Measurements from ENCODE around the gene NTM. TPM values are rescaled to one million over a fixed set of nuclear protein-coding genes. Genes with fewer than 3 reads are reported as not detected.
A peak's percentile ranks its signal among the peaks of the same experiment; 100 is the strongest.

Gene NTM
- total RNA-seq, 2 experiments from 2014 or later, result not detected

DNA sequence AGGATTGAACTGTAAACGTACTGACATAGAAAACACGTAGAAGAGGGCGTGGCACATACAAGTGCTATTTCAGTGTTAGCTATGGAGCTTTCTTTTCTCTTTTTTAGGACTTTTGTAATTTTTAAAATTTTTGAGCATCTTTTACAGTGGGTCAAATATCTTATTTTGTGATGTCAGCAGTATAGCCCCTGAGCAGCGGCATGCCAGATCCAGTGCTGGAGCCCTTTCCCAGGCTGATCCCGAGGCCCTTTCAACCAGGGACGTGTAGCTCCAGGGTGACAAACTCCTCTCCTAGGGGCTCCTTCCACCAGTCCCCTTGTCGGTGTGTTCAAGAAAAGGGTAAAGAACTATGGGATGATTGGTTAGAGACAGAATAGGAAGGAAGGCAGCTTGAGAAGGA is 777.0 kb downstream of the NTM start:
- intact Hi-C loops (cut with micrococcal nuclease), result no loop called here
- TF ChIP-seq CTCF (IDR thresholded peaks at IDR 0.05), result no peak
- no peaks in the 10 kb centered on the region for H3K9me3 Mint-ChIP-seq
- H3K27ac Mint-ChIP-seq, result no peak overlapping the region
- no peaks in the 10 kb centered on the region for H3K36me3 Mint-ChIP-seq (ENCODE audit: low read depth)
- ATAC-seq, result no peak
- ChIA-PET CTCF (no interaction called here), POLR2A (no interaction called here)
- H3K4me1 Mint-ChIP-seq (ENCODE audit: low read depth), result no peaks in the 10 kb centered on the region
- DNase-seq, result no peak
- H3K4me3 Mint-ChIP-seq, result no peak overlapping the region
- no peaks in the 10 kb centered on the region for H3K27me3 Mint-ChIP-seq

DNA sequence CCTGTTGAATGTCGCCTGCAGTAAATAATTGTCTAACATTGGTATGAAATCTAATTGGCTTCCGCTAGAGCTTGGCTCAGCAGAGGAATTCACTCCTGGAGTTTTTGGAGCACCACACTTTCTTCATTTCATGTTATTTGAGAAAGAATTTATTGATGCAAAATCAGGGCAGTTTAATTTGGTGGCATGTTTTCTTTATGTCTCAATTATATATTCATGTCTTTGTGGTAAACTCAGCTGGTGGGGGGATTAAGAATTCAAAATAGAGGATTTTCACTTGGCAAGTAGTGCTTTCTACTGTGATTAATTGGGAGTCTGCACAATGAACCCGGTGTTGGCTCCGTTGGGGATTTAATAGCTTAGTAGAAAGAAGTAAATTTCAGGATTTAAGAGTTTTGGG is 784.4 kb downstream of the NTM start:
- Mint-ChIP-seq H3K4me3 (no peak overlapping the region), H3K9me3 (no peaks in the 10 kb centered on the region), H3K4me1 (ENCODE audit: low read depth) (no peaks in the 10 kb centered on the region), H3K27ac (no peak overlapping the region), H3K27me3 (peaks cover 4% of the 10 kb centered on the region), H3K36me3 (ENCODE audit: low read depth) (no peaks in the 10 kb centered on the region)
- ChIA-PET POLR2A (no interaction called here), CTCF (no interaction called here)
- DNase-seq (no peak), ATAC-seq (no peak)
- intact Hi-C loops (cut with micrococcal nuclease), result no loop called here
- no peak for TF ChIP-seq CTCF (IDR thresholded peaks at IDR 0.05)

GRCh38 chr11:132158091-132158490 is 787.7 kb downstream of the NTM start:
- DNase-seq (peak; percentile 11), ATAC-seq (no peak)
- Mint-ChIP-seq H3K4me1 (ENCODE audit: low read depth) (no peaks in the 10 kb centered on the region), H3K9me3 (no peaks in the 10 kb centered on the region), H3K36me3 (ENCODE audit: low read depth) (no peaks in the 10 kb centered on the region), H3K27me3 (peaks cover 4% of the 10 kb centered on the region), H3K27ac (no peak overlapping the region), H3K4me3 (no peak overlapping the region)
- POLR2A ChIA-PET, result no interaction called here
- TF ChIP-seq CTCF (IDR thresholded peaks at IDR 0.05), result no peak
- CTCF ChIA-PET, result interaction anchor here (0.6 kb wide), 1 partner anchor 463 kb away, joined by 3 read pairs; no protein-coding TSS in a partner anchor
- intact Hi-C loops (cut with micrococcal nuclease), result no loop called here

DNA sequence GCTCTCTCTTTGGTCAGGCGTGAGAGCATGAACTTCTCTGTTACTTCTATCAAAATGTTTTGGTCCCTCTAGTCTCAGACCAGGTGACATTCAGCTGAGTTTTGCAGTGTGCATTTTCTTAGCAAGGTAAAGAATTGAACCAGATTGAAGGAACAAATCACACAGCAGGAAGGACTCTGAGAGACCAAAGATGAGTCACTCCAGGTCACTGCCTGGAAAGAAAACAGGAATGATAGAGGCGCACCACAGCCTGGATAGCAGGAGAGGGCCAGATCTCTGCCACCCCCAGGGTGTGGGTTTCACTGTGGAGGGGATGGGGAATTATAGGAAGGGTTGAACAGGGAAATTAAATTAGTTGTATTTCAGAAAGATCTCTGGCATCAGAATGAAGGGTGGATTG is 788.3 kb downstream of the NTM start:
- ATAC-seq (no peak), DNase-seq (no peak)
- CTCF ChIA-PET, result no interaction called here
- Mint-ChIP-seq H3K4me1 (ENCODE audit: low read depth) (no peaks in the 10 kb centered on the region), H3K27ac (no peak overlapping the region), H3K27me3 (peaks cover 4% of the 10 kb centered on the region), H3K36me3 (ENCODE audit: low read depth) (no peaks in the 10 kb centered on the region), H3K9me3 (no peaks in the 10 kb centered on the region), H3K4me3 (no peak overlapping the region)
- intact Hi-C loops (cut with micrococcal nuclease), result no loop called here
- TF ChIP-seq CTCF (IDR thresholded peaks at IDR 0.05), result no peak
- POLR2A ChIA-PET, result no interaction called here

DNA sequence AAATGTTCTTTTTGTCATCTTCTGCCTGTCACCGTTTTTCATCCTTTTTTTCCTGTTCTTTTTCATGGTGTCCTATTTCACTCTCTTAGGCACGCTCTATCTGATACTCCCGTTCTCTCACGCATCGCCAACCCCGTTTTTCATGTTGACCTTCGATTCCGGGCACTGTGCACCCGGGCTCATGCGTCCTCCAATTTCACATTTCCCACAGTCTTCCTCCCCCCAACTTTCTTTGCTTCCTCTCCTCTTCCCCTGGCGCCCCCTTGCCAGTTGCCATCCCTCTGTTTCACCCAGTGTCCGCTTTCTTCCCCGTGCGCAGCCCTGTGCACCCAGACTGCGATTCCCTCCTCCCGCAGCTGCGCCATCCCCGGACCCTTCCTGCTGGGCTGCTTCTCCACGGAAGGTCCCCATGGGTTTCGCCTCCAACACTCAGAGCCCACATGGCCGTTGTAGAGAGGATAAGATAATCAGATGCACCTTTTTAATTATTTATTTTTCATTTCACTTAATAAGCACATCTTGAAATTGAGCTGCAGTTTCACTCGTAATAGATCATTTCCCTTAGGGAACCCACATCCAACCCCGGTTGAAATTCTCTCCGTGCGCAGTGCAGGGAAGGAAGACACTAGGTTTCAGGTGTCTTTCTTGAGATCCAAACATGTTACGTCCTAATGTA is 791.1 kb downstream of the NTM start:
- no peak for TF ChIP-seq CTCF (IDR thresholded peaks at IDR 0.05)
- intact Hi-C loops (cut with micrococcal nuclease), result no loop called here
- ChIA-PET POLR2A (no interaction called here), CTCF (no interaction called here)
- Mint-ChIP-seq H3K9me3 (no peaks in the 10 kb centered on the region), H3K27ac (no peak overlapping the region), H3K27me3 (peaks cover 4% of the 10 kb centered on the region), H3K4me3 (no peak overlapping the region), H3K36me3 (ENCODE audit: low read depth) (no peaks in the 10 kb centered on the region), H3K4me1 (ENCODE audit: low read depth) (no peaks in the 10 kb centered on the region)
- no peak for ATAC-seq
- DNase-seq, result no peak
